Parathyroid adenoma (tissue), 2 donors: Measurements from ENCODE around the gene PTAR1.

Source experiments
- H2AFZ ChIP-seq: fragments of 300-600 bp; sonication (generic); one replicate; pipeline ENCODE4 v1.7.0; 2017; ENCODE audit warnings: antibody characterized with exemption, mild to moderate bottlenecking
- H3K27ac ChIP-seq: fragments of 300-600 bp; sonication (generic); one replicate; pipeline ENCODE4 v1.7.0; 2017
- H3K27me3 ChIP-seq: fragments of 300-600 bp; sonication (generic); one replicate; pipeline ENCODE4 v1.7.0; 2017; ENCODE audit warnings: low read length; ENCODE audit not compliant: control insufficient read depth, insufficient read depth
- H3K36me3 ChIP-seq: fragments of 300-600 bp; sonication (generic); one replicate; pipeline ENCODE4 v1.7.0; 2017; ENCODE audit warnings: low read length; ENCODE audit not compliant: control insufficient read depth, insufficient read depth
- H3K4me1 ChIP-seq: fragments of 300-600 bp; sonication (generic); one replicate; pipeline ENCODE4 v1.7.0; 2017; ENCODE audit warnings: control low read depth
- H3K4me2 ChIP-seq: fragments of 300-600 bp; sonication (generic); one replicate; pipeline ENCODE4 v1.7.0; 2017; ENCODE audit warnings: low read length
- H3K4me3 ChIP-seq: fragments of 300-600 bp; sonication (generic); one replicate; pipeline ENCODE4 v1.7.0; 2017; ENCODE audit warnings: low read depth, low read length
- H3K79me2 ChIP-seq: fragments of 300-600 bp; sonication (generic); one replicate; pipeline ENCODE4 v1.7.0; 2017; ENCODE audit warnings: control low read depth
- H3K9ac ChIP-seq: fragments of 300-600 bp; sonication (generic); one replicate; pipeline ENCODE4 v1.7.0; 2017; ENCODE audit warnings: mild to moderate bottlenecking
- H3K9me3 ChIP-seq: fragments of 300-600 bp; sonication (generic); one replicate; pipeline ENCODE4 v1.7.0; 2017; ENCODE audit warnings: low read length; ENCODE audit not compliant: control insufficient read depth
- CTCF ChIP-seq: fragments of 300-600 bp; sonication (generic); IDR thresholded peaks from one replicate; pipeline ENCODE4 v1.7.0; 2017; ENCODE audit warnings: antibody characterized with exemption, mild to moderate bottlenecking
- donor health status: primary hyperparathyroidism.

PTAR1 gene

GRCh38 chr9:69745716-69746437 is 13.9 kb downstream of the PTAR1 start:
- Histone ChIP-seq H3K27me3 (no peaks in the 10 kb centered on the region), H3K79me2 (peaks cover 5% of the 10 kb centered on the region), H3K9ac (no peak overlapping the region), H3K27ac (no peak overlapping the region), H3K36me3 (no peaks in the 10 kb centered on the region), H3K4me2 (no peak overlapping the region), H3K4me1 (peaks cover 3% of the 10 kb centered on the region), H3K4me3 (no peak overlapping the region), H3K9me3 (no peaks in the 10 kb centered on the region), H2AFZ (no peak overlapping the region)
- TF ChIP-seq CTCF, result peak; percentile 6

GRCh38 chr9:69744688-69745380 is 15.0 kb downstream of the PTAR1 start:
- Histone ChIP-seq H3K9me3 (no peaks in the 10 kb centered on the region), H3K4me1 (peaks cover 3% of the 10 kb centered on the region), H3K36me3 (no peaks in the 10 kb centered on the region), H3K27me3 (no peaks in the 10 kb centered on the region), H3K79me2 (peaks cover 5% of the 10 kb centered on the region), H3K27ac (no peak overlapping the region), H3K4me3 (no peak overlapping the region), H3K4me2 (no peak overlapping the region), H3K9ac (no peak overlapping the region), H2AFZ (no peak overlapping the region)
- no peak for TF ChIP-seq CTCF

- H3K4me2 ChIP-seq, result no peak overlapping the region
- no peaks in the 10 kb centered on the region for H3K36me3 ChIP-seq
- peaks cover 5% of the 10 kb centered on the region for H3K79me2 ChIP-seq
- no peak overlapping the region for H3K9ac ChIP-seq
- H3K27ac ChIP-seq, result no peak overlapping the region
- H3K27me3 ChIP-seq, result no peaks in the 10 kb centered on the region
- no peak for TF ChIP-seq CTCF
- H3K4me3 ChIP-seq, result no peak overlapping the region
- H3K4me1 ChIP-seq, result peaks cover 3% of the 10 kb centered on the region
- no peaks in the 10 kb centered on the region for H3K9me3 ChIP-seq
- no peak overlapping the region for H2AFZ ChIP-seq
Measured at GRCh38 chr9:69743930-69744329, 15.9 kb downstream of the PTAR1 start.

GRCh38 chr9:69740872-69741505 is 18.8 kb downstream of the PTAR1 start:
- Histone ChIP-seq H3K79me2 (peaks cover 5% of the 10 kb centered on the region), H3K4me2 (no peak overlapping the region), H3K36me3 (no peaks in the 10 kb centered on the region), H3K4me3 (no peak overlapping the region), H3K4me1 (peaks cover 3% of the 10 kb centered on the region), H3K27ac (no peak overlapping the region), H2AFZ (no peak overlapping the region), H3K9me3 (no peaks in the 10 kb centered on the region), H3K27me3 (no peaks in the 10 kb centered on the region), H3K9ac (no peak overlapping the region)
- no peak for TF ChIP-seq CTCF
